A549 (cell line): ENCODE data around the gene SFTPA2. TPM values are rescaled to one million over a fixed set of nuclear protein-coding genes. Genes with fewer than 3 reads are reported as not detected.
A peak's percentile ranks its signal among the peaks of the same experiment; 100 is the strongest.
"Not testable (repeated sequence)": the region's sequence is repeated elsewhere in the genome, so short reads cannot be mapped to it uniquely, and the experiment has no call there.

Experiments
- ATAC-seq, 2 experiments: fragments of 200-7000 bp in 1 of 2; fragments of >200 bp in 1 of 2; cut with Nextera tagmentation in 1 of 2; cut with Tn5 transposase in 1 of 2; 3 replicates each; pipeline versions ENCODE4 v1.8.0 to v1.9.1; 2018 to 2020; ENCODE audit warnings: mild to moderate bottlenecking in 1 of 2, moderate library complexity in 1 of 2
- CTCF ChIA-PET: fragments of 300-600 bp; sonication (Branson Sonifier 250); formaldehyde crosslinking; extraction: SDS; loops from one replicate; lab custom pipeline; 2021; ENCODE audit warnings: antibody characterized with exemption, inconsistent platforms; lab: Yijun Ruan, JAX
- POLR2A ChIA-PET: fragments of 350-600 bp; formaldehyde crosslinking; extraction: SDS; loops from one replicate; lab custom pipeline; 2021; ENCODE audit warnings: antibody characterized with exemption, inconsistent platforms; lab: Yijun Ruan, JAX
- DNase-seq, 2 experiments: peaks; one replicate each; pipeline versions ENCODE4 v3.0.0 to v3.0.0-alpha.2; 2011 to 2016; ENCODE audit warnings: low read depth in 1 of 2, low spot score in 1 of 2
- FAIRE-seq: peaks from 2 replicates; lab custom pipeline; 2011; peaks lifted over from hg19 to GRCh38; lab: Jason Lieb, UNC
- H3K27ac ChIP-seq, 2 experiments: fragments of >200 bp; sonication (Bioruptor Twin); formaldehyde crosslinking; 3 replicates each; pipeline ENCODE4 v1.5.1; 2016 to 2017
- H3K4me1 ChIP-seq: fragments of >200 bp; sonication (Bioruptor Twin); formaldehyde crosslinking; 3 replicates; pipeline ENCODE4 v1.6.1; 2016
- H3K4me2 ChIP-seq: fragments of >200 bp; sonication (Bioruptor Twin); formaldehyde crosslinking; 3 replicates; pipeline ENCODE4 v1.6.1; 2016
- H3K4me3 ChIP-seq: fragments of >200 bp; sonication (Bioruptor Twin); formaldehyde crosslinking; 3 replicates; pipeline ENCODE4 v1.5.1; 2016
- H3K9me3 ChIP-seq: fragments of >200 bp; sonication (Bioruptor Twin); formaldehyde crosslinking; 3 replicates; pipeline ENCODE4 v1.6.1; 2016
- BHLHE40 ChIP-seq: IDR thresholded peaks from 2 replicates; pipeline ENCODE4 v1.6.1; 2012; ENCODE audit warnings: low read depth, low read length, inconsistent platforms
- CEBPB ChIP-seq, 2 experiments: fragments of >200 bp in 1 of 2; sonication (Bioruptor Twin) in 1 of 2; formaldehyde crosslinking in 1 of 2; IDR thresholded peaks; 2 replicates each; pipeline ENCODE4 v1.6.1; 2012 to 2016
- CHD2 ChIP-seq: fragments of 150-350 bp; IDR thresholded peaks from 2 replicates; pipeline ENCODE4 v1.6.1; 2014; ENCODE audit warnings: low read length; ENCODE audit not compliant: partially characterized antibody
- CHD4 ChIP-seq: fragments of 200-600 bp; sonication (generic); IDR thresholded peaks from 2 replicates; pipeline ENCODE4 v1.6.1; 2016; ENCODE audit warnings: antibody characterized with exemption, mild to moderate bottlenecking, borderline replicate concordance
- EHF ChIP-seq: fragments of 250-450 bp; sonication (Bioruptor Pico); IDR thresholded peaks from 2 replicates; pipeline ENCODE4 v1.5.0; 2020; ENCODE audit warnings: mild to moderate bottlenecking
- ESRRA ChIP-seq: fragments of 150-350 bp; IDR thresholded peaks from 2 replicates; pipeline ENCODE4 v1.6.1; 2014; ENCODE audit warnings: mild to moderate bottlenecking, low read length, borderline replicate concordance
- HDAC2 ChIP-seq: fragments of 200-600 bp; sonication (generic); IDR thresholded peaks from 2 replicates; pipeline ENCODE4 v1.6.1; 2016
- HOXA7 ChIP-seq: fragments of 250-450 bp; sonication (Bioruptor Pico); IDR thresholded peaks from 2 replicates; pipeline ENCODE4 v1.5.0; 2020; ENCODE audit warnings: mild to moderate bottlenecking, moderate library complexity
- HOXB5 ChIP-seq: fragments of 250-450 bp; sonication (Bioruptor Pico); IDR thresholded peaks from 2 replicates; pipeline ENCODE4 v1.5.0; 2020; ENCODE audit warnings: mild to moderate bottlenecking, moderate library complexity
- JUNB ChIP-seq: fragments of >200 bp; sonication (Bioruptor Twin); formaldehyde crosslinking; IDR thresholded peaks from 2 replicates; pipeline ENCODE4 v1.6.1; 2016
- NFE2L2 ChIP-seq: fragments of 150-350 bp; conservative IDR thresholded peaks from 2 replicates; pipeline ENCODE4 v1.6.1; 2014; ENCODE audit warnings: low read length
- NPAS2 ChIP-seq: fragments of 250-450 bp; sonication (Bioruptor Pico); IDR thresholded peaks from 2 replicates; pipeline ENCODE4 v1.8.0; 2022; ENCODE audit warnings: mild to moderate bottlenecking, moderate library complexity, borderline replicate concordance
- NR3C1 ChIP-seq: fragments of >200 bp; sonication (Bioruptor Twin); formaldehyde crosslinking; IDR thresholded peaks from 3 replicates; pipeline ENCODE4 v1.6.1; 2017
- PHF8 ChIP-seq: fragments of 200-600 bp; sonication (generic); IDR thresholded peaks from 2 replicates; pipeline ENCODE4 v1.6.1; 2016; ENCODE audit warnings: low read depth, mild to moderate bottlenecking, antibody characterized with exemption, moderate library complexity, borderline replicate concordance
- RAD21 ChIP-seq, 2 experiments: fragments of >200 bp in 1 of 2; sonication (Bioruptor Twin) in 1 of 2; formaldehyde crosslinking in 1 of 2; IDR thresholded peaks in 1 of 2; conservative IDR thresholded peaks in 1 of 2; 2 replicates in 1 of 2; 3 replicates in 1 of 2; pipeline ENCODE4 v1.6.1; 2012 to 2018; ENCODE audit warnings: inconsistent platforms in 1 of 2
- SREBF2 ChIP-seq: fragments of 450-650 bp; IDR thresholded peaks from 2 replicates; pipeline ENCODE4 v1.6.1; 2014; ENCODE audit warnings: mild to moderate bottlenecking, moderate library complexity
- TFCP2L1 ChIP-seq: fragments of 250-450 bp; sonication (Bioruptor Pico); IDR thresholded peaks from 2 replicates; pipeline ENCODE4 v1.5.0; 2021; ENCODE audit warnings: mild to moderate bottlenecking
- ZC3H11A ChIP-seq: fragments of 450-650 bp; IDR thresholded peaks from 2 replicates; pipeline ENCODE4 v1.6.1; 2014; ENCODE audit warnings: antibody characterized with exemption, mild to moderate bottlenecking
- ZNF302 ChIP-seq: fragments of 250-450 bp; sonication (Bioruptor Pico); IDR thresholded peaks from 2 replicates; pipeline ENCODE4 v1.9.0; 2021; ENCODE audit warnings: inconsistent platforms, mild to moderate bottlenecking, moderate library complexity
- WGBS: methylation state at CpG from one replicate; pipeline ENCODE4 v1.1.6; 2017; ENCODE audit errors: missing lambda C conversion rate; 5-methylcytosine and 5-hydroxymethylcytosine counted together
- polyA plus RNA-seq, 4 experiments: library from polyadenylated mRNA; depleted of rRNA in 3 of 4; stranded (reverse); fragments of >200 nt; fragmentation: RNase III in 1 of 4; extraction: RNeasy Plus Mini Kit Qiagen cat#74134 plus additional on column Dnase treatment in 1 of 4; gene quantifications; 2 replicates in 3 of 4; 3 replicates in 1 of 4; pipeline ENCODE4 v1.2.3, GENCODE V29; 2011 to 2017
- TF ChIP-seq, protein P1 (sequence below): fragments of >200 bp; sonication (Bioruptor Twin); formaldehyde crosslinking; IDR thresholded peaks from 3 replicates; pipeline ENCODE4 v1.6.1; 2016
- TF ChIP-seq, protein P2 (sequence below): IDR thresholded peaks from 2 replicates; pipeline ENCODE4 v1.6.1; 2012; ENCODE audit warnings: low read depth, borderline replicate concordance
- TF ChIP-seq, protein P3 (sequence below): IDR thresholded peaks from 2 replicates; pipeline ENCODE4 v1.6.1; 2012

SFTPA2 gene
- polyA plus RNA-seq, 2 of the 4 experiments (the other 2 are of a cell fraction) = not detected

DNA sequence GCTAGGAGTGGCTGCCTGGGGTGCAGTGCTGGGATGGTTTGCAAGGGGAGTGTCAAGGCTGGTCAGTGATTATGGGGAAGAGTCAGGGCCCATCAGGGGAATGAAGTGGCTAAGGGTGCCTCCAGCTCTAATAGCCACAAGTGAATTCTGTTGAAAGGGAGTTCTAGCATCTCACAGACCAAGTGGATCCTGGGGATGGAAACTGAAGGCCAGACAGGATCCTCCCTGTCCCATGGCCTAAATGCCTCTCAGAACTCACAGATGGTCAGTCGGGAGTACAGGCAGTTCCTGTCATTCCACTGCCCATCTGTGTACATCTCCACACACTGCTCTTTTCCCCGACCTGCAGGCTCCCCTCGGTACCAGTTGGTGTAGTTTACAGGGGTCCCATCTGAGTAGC lies 3.2 kb downstream of the SFTPA2 start:
- peak; percentile 15; a peak in 3 of 6 replicates for ATAC-seq
- CTCF ChIA-PET, H3K4me1 ChIP-seq, H3K4me3 ChIP-seq, FAIRE-seq, H3K4me2 ChIP-seq, H3K9me3 ChIP-seq, H3K27ac ChIP-seq, DNase-seq, POLR2A ChIA-PET: not testable (repeated sequence)
- 25% methylated on average over 2 of the region's 3 CpGs for WGBS

DNA sequence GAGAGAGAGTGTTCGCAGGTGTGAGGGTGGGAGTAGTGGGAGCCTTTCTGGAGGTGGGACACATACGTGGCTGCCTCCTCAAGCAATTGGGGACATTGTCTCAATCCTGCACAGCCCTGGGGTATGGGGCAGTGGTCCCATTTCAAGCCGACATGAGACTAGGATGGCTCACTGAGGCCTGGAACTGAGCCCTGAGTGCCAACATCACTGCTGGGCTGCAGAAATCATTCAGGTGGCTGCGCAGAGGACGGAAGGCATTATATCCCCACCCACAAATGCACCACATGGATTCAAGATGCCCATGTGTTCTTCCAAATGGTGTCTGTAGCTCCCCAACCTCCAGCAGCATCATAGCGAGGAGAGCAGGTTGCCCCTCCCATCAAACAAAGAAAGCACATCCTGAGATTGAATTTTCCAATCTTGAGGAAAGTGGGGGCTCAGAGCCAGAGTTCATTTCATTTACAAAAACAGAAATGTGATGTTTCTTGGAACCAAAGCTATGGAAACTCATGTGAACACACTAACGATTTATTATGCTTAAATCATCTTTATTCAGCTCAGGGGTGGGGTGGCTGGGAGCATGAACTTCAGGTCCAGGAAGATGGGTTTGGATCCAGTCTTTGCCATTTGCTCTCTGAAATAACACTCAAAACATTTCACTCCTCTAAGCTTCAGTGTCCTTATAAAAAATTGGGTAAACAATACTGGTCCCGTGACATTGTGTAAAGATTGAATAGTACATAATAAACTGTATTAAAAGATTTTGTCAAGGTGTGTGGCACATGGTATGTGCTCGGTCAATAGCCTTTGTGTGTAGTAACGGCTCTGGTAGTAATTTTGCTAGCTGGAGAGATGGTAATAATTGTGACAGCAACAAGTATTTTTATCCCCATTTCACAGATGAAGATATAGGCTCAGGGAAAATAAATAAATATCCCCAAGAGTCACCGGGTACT lies 4.6 kb downstream of the SFTPA2 start:
- CTCF ChIA-PET = interaction anchor here (0.6 kb wide), 1 partner anchor 181 kb away, joined by 3 read pairs; no protein-coding TSS in a partner anchor
- FAIRE-seq = no peak

DNA sequence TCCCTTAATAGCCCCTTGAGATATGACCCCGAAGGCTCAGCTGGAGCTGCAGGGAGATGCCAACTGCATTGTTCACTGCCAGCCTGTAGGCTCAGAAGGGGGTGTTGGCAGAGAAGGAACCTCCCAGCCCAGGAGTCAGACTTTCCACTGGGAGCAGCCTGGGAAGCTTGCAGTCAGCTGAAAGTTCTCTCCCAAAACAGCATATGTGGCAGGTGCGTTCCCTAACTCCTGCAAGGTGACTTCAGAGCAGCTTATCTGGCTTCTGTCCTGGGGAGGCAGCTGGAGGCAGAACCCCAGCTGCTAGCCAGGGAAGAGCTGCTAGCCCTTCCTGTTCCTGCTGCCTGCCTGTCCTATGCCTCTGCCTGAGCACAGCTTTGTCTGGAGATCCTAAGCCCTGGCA lies 8.1 kb downstream of the SFTPA2 start:
- no peak for DNase-seq
- FAIRE-seq = no peak
- TF ChIP-seq PHF8 = no peak
- TF ChIP-seq ZC3H11A = no peak
- no peak for TF ChIP-seq TFCP2L1 (CRISPR knock-in tag)
- TF ChIP-seq JUNB = no peak
- no peak for TF ChIP-seq HOXB5
- no peak for TF ChIP-seq CEBPB (IDR thresholded peaks at IDR 0.05)
- TF ChIP-seq EHF (CRISPR knock-in tag) = no peak
- WGBS = 0% methylated on average over 1 of the region's 2 CpGs
- ChIA-PET POLR2A (no interaction called here), CTCF (interaction anchor here (0.6 to 1.2 kb wide), 2 partner anchors 9 to 10 kb away, joined by 3 to 4 read pairs; no protein-coding TSS in a partner anchor)
- Histone ChIP-seq H3K4me1 (no peaks in the 10 kb centered on the region), H3K4me2 (no peak overlapping the region), H3K4me3 (no peak overlapping the region), H3K27ac (no peak overlapping the region), H3K9me3 (no peaks in the 10 kb centered on the region)
- ATAC-seq = 0 out of 6 replicates have a peak, but pooled peaks of 1 of the 2 experiments have one; percentile 25

More for the DNA sequence above, 4.6 kb downstream of the SFTPA2 start:
- ATAC-seq = no peak
- POLR2A ChIA-PET = no interaction called here
- H3K9me3 ChIP-seq = no peaks in the 10 kb centered on the region
- H3K4me1 ChIP-seq = no peaks in the 10 kb centered on the region
- no peak overlapping the region for H3K4me3 ChIP-seq
- TF ChIP-seq PHF8 (no peak), NFE2L2 (no peak), ESRRA (no peak), CHD4 (no peak), TFCP2L1 (CRISPR knock-in tag) (no peak), NR3C1 (no peak), RAD21 (conservative IDR thresholded peaks at IDR 0.05 in 1 of 2, IDR thresholded peaks at IDR 0.05 in 1 of 2) (no peak), CEBPB (IDR thresholded peaks at IDR 0.05) (no peak), SREBF2 (no peak), NPAS2 (CRISPR knock-in tag) (no peak), HOXA7 (no peak), HDAC2 (no peak), ZNF302 (CRISPR knock-in tag) (no peak), JUNB (no peak), EHF (CRISPR knock-in tag) (no peak), CHD2 (no peak), BHLHE40 (no peak)
- TF ChIP-seq, protein P1, sequence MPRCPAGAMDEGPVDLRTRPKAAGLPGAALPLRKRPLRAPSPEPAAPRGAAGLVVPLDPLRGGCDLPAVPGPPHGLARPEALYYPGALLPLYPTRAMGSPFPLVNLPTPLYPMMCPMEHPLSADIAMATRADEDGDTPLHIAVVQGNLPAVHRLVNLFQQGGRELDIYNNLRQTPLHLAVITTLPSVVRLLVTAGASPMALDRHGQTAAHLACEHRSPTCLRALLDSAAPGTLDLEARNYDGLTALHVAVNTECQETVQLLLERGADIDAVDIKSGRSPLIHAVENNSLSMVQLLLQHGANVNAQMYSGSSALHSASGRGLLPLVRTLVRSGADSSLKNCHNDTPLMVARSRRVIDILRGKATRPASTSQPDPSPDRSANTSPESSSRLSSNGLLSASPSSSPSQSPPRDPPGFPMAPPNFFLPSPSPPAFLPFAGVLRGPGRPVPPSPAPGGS = no peak
- TF ChIP-seq, protein P2, sequence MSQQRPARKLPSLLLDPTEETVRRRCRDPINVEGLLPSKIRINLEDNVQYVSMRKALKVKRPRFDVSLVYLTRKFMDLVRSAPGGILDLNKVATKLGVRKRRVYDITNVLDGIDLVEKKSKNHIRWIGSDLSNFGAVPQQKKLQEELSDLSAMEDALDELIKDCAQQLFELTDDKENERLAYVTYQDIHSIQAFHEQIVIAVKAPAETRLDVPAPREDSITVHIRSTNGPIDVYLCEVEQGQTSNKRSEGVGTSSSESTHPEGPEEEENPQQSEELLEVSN = no peak
- TF ChIP-seq, protein P3, sequence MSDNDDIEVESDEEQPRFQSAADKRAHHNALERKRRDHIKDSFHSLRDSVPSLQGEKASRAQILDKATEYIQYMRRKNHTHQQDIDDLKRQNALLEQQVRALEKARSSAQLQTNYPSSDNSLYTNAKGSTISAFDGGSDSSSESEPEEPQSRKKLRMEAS = no peak
- TF ChIP-seq, all 56 proteins: peak for 0
- no peak for DNase-seq
- H3K4me2 ChIP-seq = no peak overlapping the region
- WGBS = 54% methylated on average over 11 of the region's 11 CpGs
- H3K27ac ChIP-seq = no peak overlapping the region
